ENCODE results near the gene CLCNKB. TPM values are rescaled to one million over a fixed set of nuclear protein-coding genes. Genes with fewer than 3 reads are reported as not detected.

CLCNKB gene
- total and polyA plus RNA-seq, 2 of the 4 experiments (the other 2 are of a cell fraction): 0.09 TPM; not detected in 1

DNA sequence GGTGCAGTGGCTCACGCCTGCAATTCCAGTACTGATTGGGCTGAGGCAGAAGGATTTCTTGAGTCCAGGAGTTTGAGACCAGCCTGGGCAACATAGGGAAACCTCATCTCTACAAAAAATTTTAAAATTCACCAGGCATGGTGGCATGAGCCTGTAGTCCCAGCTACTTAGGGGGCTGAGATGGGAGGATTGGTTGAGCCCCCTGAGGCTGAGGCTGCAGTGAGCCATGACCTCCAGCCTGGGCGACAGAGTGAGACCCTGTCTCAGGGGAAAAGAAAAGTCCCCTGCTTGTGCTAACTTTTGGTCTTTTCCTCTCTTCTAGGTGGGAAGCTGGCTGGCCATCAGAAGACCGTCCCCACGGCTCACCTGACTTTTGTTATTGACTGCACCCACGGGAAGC, 38.0 kb upstream of the CLCNKB start:
- H3K27ac ChIP-seq (ENCODE audit: insufficient read depth, low read length): no peak overlapping the region
- no peak overlapping the region for H2AK5ac ChIP-seq (ENCODE audit: low read depth, low read length)
- H2BK20ac ChIP-seq (ENCODE audit: low read depth, low read length): no peak overlapping the region
- H4K91ac ChIP-seq (ENCODE audit: insufficient read depth, low read depth, low read length): no peak overlapping the region
- peaks cover 4% of the 10 kb centered on the region; the same call in 1 of the 2 replicates for H3K27me3 ChIP-seq (ENCODE audit: control insufficient read depth, insufficient read depth, low read length)
- no peak overlapping the region for H3K23ac ChIP-seq (ENCODE audit: low read depth, low read length)
- ATAC-seq (ENCODE audit: low read depth): no peak
- ChIA-PET CTCF (interaction anchor here (1.4 kb wide), 1 partner anchor 214 kb away, joined by 4 read pairs; no protein-coding TSS in a partner anchor), POLR2A (ENCODE audit: unreplicated experiment) (no interaction called here)
- no peak overlapping the region for H3K18ac ChIP-seq (ENCODE audit: low read depth, low read length)
- dilution Hi-C loops (cut with HindIII; ENCODE audit: low sequenced_read_pairs, unreplicated experiment) (no loop called here), intact Hi-C loops (cut with micrococcal nuclease) (loop anchor here (5.0 kb wide), 1 partner anchor 213 kb away; no protein-coding TSS in a partner anchor), in situ Hi-C loops (cut with MboI; ENCODE audit: low sequenced_read_pairs) (no loop called here)
- no peaks in the 10 kb centered on the region for H3K9me1 ChIP-seq (ENCODE audit: insufficient read depth, low read length)
- no CpG with 5 or more reads among the region's 5 CpGs for WGBS, 2 experiments (ENCODE audit: extremely low coverage in 2 of 2, insufficient read length in 1 of 2)
- H3K9me3 ChIP-seq (ENCODE audit: control insufficient read depth, insufficient read depth, low read length): no peaks in the 10 kb centered on the region
- no peak overlapping the region for H3K4ac ChIP-seq (ENCODE audit: low read depth, low read length)
- H3K4me2 ChIP-seq (ENCODE audit: low read depth, low read length): no peak overlapping the region
- no peaks in the 10 kb centered on the region for H3K4me1 ChIP-seq (ENCODE audit: control insufficient read depth, insufficient read depth, low read length)
- TF ChIP-seq, protein P1, sequence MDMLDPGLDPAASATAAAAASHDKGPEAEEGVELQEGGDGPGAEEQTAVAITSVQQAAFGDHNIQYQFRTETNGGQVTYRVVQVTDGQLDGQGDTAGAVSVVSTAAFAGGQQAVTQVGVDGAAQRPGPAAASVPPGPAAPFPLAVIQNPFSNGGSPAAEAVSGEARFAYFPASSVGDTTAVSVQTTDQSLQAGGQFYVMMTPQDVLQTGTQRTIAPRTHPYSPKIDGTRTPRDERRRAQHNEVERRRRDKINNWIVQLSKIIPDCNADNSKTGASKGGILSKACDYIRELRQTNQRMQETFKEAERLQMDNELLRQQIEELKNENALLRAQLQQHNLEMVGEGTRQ (IDR thresholded peaks at IDR 0.05; ENCODE audit: low read depth, low read length): no peak
- no peak for TF ChIP-seq MXI1 (IDR thresholded peaks at IDR 0.05; ENCODE audit: borderline replicate concordance, low read depth, low read length)
- TF ChIP-seq CEBPB (IDR thresholded peaks at IDR 0.05; ENCODE audit: low read depth, low read length): no peak
- no peak for TF ChIP-seq NFE2L2 (IDR thresholded peaks at IDR 0.05; ENCODE audit: low read depth, low read length)
- TF ChIP-seq POLR2A (IDR thresholded peaks at IDR 0.05; ENCODE audit: low read depth, low read length): no peak
- no peak for TF ChIP-seq MAFK (IDR thresholded peaks at IDR 0.05; ENCODE audit: low read depth, low read length)
- TF ChIP-seq, protein P2, sequence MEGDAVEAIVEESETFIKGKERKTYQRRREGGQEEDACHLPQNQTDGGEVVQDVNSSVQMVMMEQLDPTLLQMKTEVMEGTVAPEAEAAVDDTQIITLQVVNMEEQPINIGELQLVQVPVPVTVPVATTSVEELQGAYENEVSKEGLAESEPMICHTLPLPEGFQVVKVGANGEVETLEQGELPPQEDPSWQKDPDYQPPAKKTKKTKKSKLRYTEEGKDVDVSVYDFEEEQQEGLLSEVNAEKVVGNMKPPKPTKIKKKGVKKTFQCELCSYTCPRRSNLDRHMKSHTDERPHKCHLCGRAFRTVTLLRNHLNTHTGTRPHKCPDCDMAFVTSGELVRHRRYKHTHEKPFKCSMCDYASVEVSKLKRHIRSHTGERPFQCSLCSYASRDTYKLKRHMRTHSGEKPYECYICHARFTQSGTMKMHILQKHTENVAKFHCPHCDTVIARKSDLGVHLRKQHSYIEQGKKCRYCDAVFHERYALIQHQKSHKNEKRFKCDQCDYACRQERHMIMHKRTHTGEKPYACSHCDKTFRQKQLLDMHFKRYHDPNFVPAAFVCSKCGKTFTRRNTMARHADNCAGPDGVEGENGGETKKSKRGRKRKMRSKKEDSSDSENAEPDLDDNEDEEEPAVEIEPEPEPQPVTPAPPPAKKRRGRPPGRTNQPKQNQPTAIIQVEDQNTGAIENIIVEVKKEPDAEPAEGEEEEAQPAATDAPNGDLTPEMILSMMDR (conservative IDR thresholded peaks at IDR 0.05; ENCODE audit: low read depth, low read length): no peak
- no peak for TF ChIP-seq SMC3 (IDR thresholded peaks at IDR 0.05; ENCODE audit: low read depth, low read length)
- TF ChIP-seq MAZ (IDR thresholded peaks at IDR 0.05; ENCODE audit: borderline replicate concordance, low read depth, low read length): no peak
- TF ChIP-seq RCOR1 (IDR thresholded peaks at IDR 0.05; ENCODE audit: insufficient replicate concordance, low read length): no peak
- no peak for TF ChIP-seq BHLHE40 (IDR thresholded peaks at IDR 0.05; ENCODE audit: low read depth, low read length)
- no peak for TF ChIP-seq RAD21 (IDR thresholded peaks at IDR 0.05; ENCODE audit: low read length)
- H2BK120ac ChIP-seq (ENCODE audit: low read depth, low read length): no peak overlapping the region
- H4K8ac ChIP-seq (ENCODE audit: low read depth in 2 of 2, low read length in 2 of 2): no peak overlapping the region
- no peak overlapping the region for H3K4me3 ChIP-seq (ENCODE audit: insufficient read depth, low read depth, low read length)
- H3K9ac ChIP-seq (ENCODE audit: low read depth, low read length): no peak overlapping the region
- no peak overlapping the region for H3K56ac ChIP-seq (ENCODE audit: extremely low read depth, insufficient read depth, low read length)
- H2BK15ac ChIP-seq (ENCODE audit: low read depth, low read length): no peak overlapping the region
- BruUV-seq (replicated peaks): no TSS peak
- H3K14ac ChIP-seq (replicated peaks; ENCODE audit: low read depth, low read length): no peak overlapping the region
- H2AFZ ChIP-seq (replicated peaks; ENCODE audit: low read length, poor library complexity): no peak overlapping the region
- no peak overlapping the region for H4K5ac ChIP-seq (ENCODE audit: low read depth, low read length)
- H2BK5ac ChIP-seq (ENCODE audit: low read depth, low read length, poor library complexity, severe bottlenecking): no peak overlapping the region
- no peak for DNase-seq
- 0 out of 2 replicates have a peak, but pooled peaks cover 4% of the 10 kb centered on the region for H4K20me1 ChIP-seq (ENCODE audit: insufficient read depth, low read length)
- H3K79me1 ChIP-seq (ENCODE audit: low read depth in 1 of 2, low read length in 2 of 2): no peaks in the 10 kb centered on the region
- H3K36me3 ChIP-seq (ENCODE audit: control insufficient read depth, insufficient read depth, low read length): no peaks in the 10 kb centered on the region
- H2AK9ac ChIP-seq (replicated peaks; ENCODE audit: low read depth, low read length, poor library complexity): no peak overlapping the region
